Sigmoid colon (tissue), 7 donors: Measurements from ENCODE around the gene CDK4. TPM values are rescaled to one million over a fixed set of nuclear protein-coding genes. Genes with fewer than 3 reads are reported as not detected.
"Not testable (repeated sequence)": the region's sequence is repeated elsewhere in the genome, so short reads cannot be mapped to it uniquely, and the experiment has no call there.

Source experiments
- DNase-seq: peaks from one replicate; pipeline ENCODE4 v3.0.0-alpha.2; 2019
- H3K27ac ChIP-seq, 4 donors: fragments of 200-600 bp; sonication (generic); one replicate each; pipeline ENCODE4 v1.5.1; 2016 to 2019; ENCODE audit warnings: mild to moderate bottlenecking in 1 of 4
- H3K27me3 ChIP-seq, 3 donors: fragments of 200-600 bp; sonication (generic); one replicate each; pipeline ENCODE4 v1.5.1; 2019; ENCODE audit warnings: mild to moderate bottlenecking in 1 of 3
- H3K36me3 ChIP-seq, 4 donors: fragments of 200-600 bp; sonication (generic); one replicate each; pipeline ENCODE4 v1.5.1; 2016 to 2019
- H3K4me1 ChIP-seq, 4 donors: fragments of 200-600 bp; sonication (generic); one replicate each; pipeline ENCODE4 v1.5.1; 2017 to 2019
- H3K4me3 ChIP-seq, 4 donors: fragments of 200-600 bp; sonication (generic); one replicate each; pipeline ENCODE4 v1.5.1; 2017 to 2019; ENCODE audit warnings: mild to moderate bottlenecking in 2 of 4, moderate library complexity in 1 of 4
- H3K9me3 ChIP-seq, 4 donors: fragments of 200-600 bp in 3 of 4; sonication (generic) in 3 of 4; one replicate each; pipeline versions ENCODE4 v1.5.1 to v1.6.1; 2013 to 2019
- EP300 ChIP-seq, 4 donors: sonication (generic); formaldehyde crosslinking; IDR thresholded peaks; one replicate each; pipeline ENCODE4 v1.6.1; 2017; ENCODE audit warnings: antibody characterized with exemption in 4 of 4
- POLR2A ChIP-seq, 2 donors: fragments of 450-650 bp; IDR thresholded peaks; one replicate each; pipeline ENCODE4 v1.6.1; 2016; ENCODE audit warnings: antibody characterized with exemption in 2 of 2, mild to moderate bottlenecking in 2 of 2, moderate library complexity in 2 of 2
- POLR2AphosphoS5 ChIP-seq, 4 donors: sonication (generic); formaldehyde crosslinking; IDR thresholded peaks; one replicate each; pipeline ENCODE4 v1.6.1; 2017; ENCODE audit warnings: antibody characterized with exemption in 4 of 4
- WGBS, 2 donors: extraction: QIAGEN DNeasy Blood & Tissue Kit; methylation state at CpG; one replicate each; pipeline ENCODE4 v1.1.7; 2013; 5-methylcytosine and 5-hydroxymethylcytosine counted together
- intact Hi-C: fragments of 100-400 bp; cut with DNase I; formaldehyde crosslinking; loops from one replicate; pipeline ENCODE4 v1.15.1; 2023
- polyA plus RNA-seq, 3 donors: library from polyadenylated mRNA; stranded (reverse); fragments of 200-250 nt; gene quantifications; one replicate each; pipeline ENCODE4 v1.2.3, GENCODE V29; 2013
- total RNA-seq, 4 donors: library from RNA; depleted of rRNA; stranded (reverse); fragments of >200 nt; gene quantifications; one replicate each; pipeline ENCODE4 v1.1.0, GENCODE V29; 2016
- TF ChIP-seq, protein P1 (sequence below), 4 experiments: fragments of 450-650 bp in 3 of 4; fragments of 200-600 bp in 1 of 4; IDR thresholded peaks; one replicate each; pipeline ENCODE4 v1.5.1; 2016 to 2019; ENCODE audit warnings: antibody characterized with exemption in 4 of 4, mild to moderate bottlenecking in 3 of 4, moderate library complexity in 2 of 4
- donor health status: healthy with polysubstance abuse.
- donor health status: Bipolar disorder and iron deficiency.
- donor health status: healthy.

Gene CDK4
- total and polyA plus RNA-seq, 7 donors: 34.9 to 108 (median 80.8) TPM

- TF ChIP-seq, protein P1, sequence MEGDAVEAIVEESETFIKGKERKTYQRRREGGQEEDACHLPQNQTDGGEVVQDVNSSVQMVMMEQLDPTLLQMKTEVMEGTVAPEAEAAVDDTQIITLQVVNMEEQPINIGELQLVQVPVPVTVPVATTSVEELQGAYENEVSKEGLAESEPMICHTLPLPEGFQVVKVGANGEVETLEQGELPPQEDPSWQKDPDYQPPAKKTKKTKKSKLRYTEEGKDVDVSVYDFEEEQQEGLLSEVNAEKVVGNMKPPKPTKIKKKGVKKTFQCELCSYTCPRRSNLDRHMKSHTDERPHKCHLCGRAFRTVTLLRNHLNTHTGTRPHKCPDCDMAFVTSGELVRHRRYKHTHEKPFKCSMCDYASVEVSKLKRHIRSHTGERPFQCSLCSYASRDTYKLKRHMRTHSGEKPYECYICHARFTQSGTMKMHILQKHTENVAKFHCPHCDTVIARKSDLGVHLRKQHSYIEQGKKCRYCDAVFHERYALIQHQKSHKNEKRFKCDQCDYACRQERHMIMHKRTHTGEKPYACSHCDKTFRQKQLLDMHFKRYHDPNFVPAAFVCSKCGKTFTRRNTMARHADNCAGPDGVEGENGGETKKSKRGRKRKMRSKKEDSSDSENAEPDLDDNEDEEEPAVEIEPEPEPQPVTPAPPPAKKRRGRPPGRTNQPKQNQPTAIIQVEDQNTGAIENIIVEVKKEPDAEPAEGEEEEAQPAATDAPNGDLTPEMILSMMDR (IDR thresholded peaks at IDR 0.05): no peak
- no peak for TF ChIP-seq EP300 (IDR thresholded peaks at IDR 0.05)
- no peak for TF ChIP-seq POLR2A (IDR thresholded peaks at IDR 0.05)
- no peak for TF ChIP-seq POLR2AphosphoS5 (IDR thresholded peaks at IDR 0.05)
- DNase-seq: no peak
- no peaks in the 10 kb centered on the region for H3K9me3 ChIP-seq
- H3K4me1 ChIP-seq: peaks cover 0 to 21% (median 17%) of the 10 kb centered on the region in 4 donors
- H3K27me3 ChIP-seq: peaks cover 0 to 41% (median 22%) of the 10 kb centered on the region in 3 donors
- H3K27ac ChIP-seq: no peak overlapping the region
- H3K4me3 ChIP-seq: no peak overlapping the region
- intact Hi-C loops: no loop called here
- WGBS, 2 donors: 56 to 76% methylated on average over 2 of the region's 2 CpGs
- H3K36me3 ChIP-seq: peaks cover 9 to 37% (median 22%) of the 10 kb centered on the region in 4 donors
These were observed 28.5 kb downstream of the CDK4 start for GRCh38 chr12:57723630-57723962.

- no peak for DNase-seq
- H3K27me3 ChIP-seq: peaks cover 0 to 38% (median 21%) of the 10 kb centered on the region in 3 donors
- H3K4me1 ChIP-seq: peaks cover 0 to 21% (median 17%) of the 10 kb centered on the region in 4 donors
- 53 to 70% methylated on average over 11 of the region's 11 CpGs for WGBS, 2 donors
- intact Hi-C loops: no loop called here
- no peak overlapping the region for H3K27ac ChIP-seq
- H3K36me3 ChIP-seq: peaks cover 15 to 44% (median 29%) of the 10 kb centered on the region in 4 donors
- H3K4me3 ChIP-seq: no peak overlapping the region
- no peak for TF ChIP-seq EP300 (IDR thresholded peaks at IDR 0.05)
- TF ChIP-seq, protein P1 (IDR thresholded peaks at IDR 0.05): no peak
- TF ChIP-seq POLR2AphosphoS5 (IDR thresholded peaks at IDR 0.05): no peak
- no peak for TF ChIP-seq POLR2A (IDR thresholded peaks at IDR 0.05)
- H3K9me3 ChIP-seq: no peaks in the 10 kb centered on the region
These were observed 29.1 kb downstream of the CDK4 start for GRCh38 chr12:57722716-57723629.

- Histone ChIP-seq H3K27me3 (peaks cover 0 to 28% (median 11%) of the 10 kb centered on the region in 3 donors), H3K36me3 (peaks cover 16 to 53% (median 37%) of the 10 kb centered on the region in 4 donors), H3K4me1 (peaks cover 0 to 15% (median 12%) of the 10 kb centered on the region in 4 donors)
- intact Hi-C loops, H3K27ac ChIP-seq, H3K9me3 ChIP-seq, H3K4me3 ChIP-seq, DNase-seq: not testable (repeated sequence)
- 96% methylated on average over 16 of the region's 16 CpGs for WGBS, 2 donors
These were observed 30.1 kb downstream of the CDK4 start for GRCh38 chr12:57721846-57722608.

DNA sequence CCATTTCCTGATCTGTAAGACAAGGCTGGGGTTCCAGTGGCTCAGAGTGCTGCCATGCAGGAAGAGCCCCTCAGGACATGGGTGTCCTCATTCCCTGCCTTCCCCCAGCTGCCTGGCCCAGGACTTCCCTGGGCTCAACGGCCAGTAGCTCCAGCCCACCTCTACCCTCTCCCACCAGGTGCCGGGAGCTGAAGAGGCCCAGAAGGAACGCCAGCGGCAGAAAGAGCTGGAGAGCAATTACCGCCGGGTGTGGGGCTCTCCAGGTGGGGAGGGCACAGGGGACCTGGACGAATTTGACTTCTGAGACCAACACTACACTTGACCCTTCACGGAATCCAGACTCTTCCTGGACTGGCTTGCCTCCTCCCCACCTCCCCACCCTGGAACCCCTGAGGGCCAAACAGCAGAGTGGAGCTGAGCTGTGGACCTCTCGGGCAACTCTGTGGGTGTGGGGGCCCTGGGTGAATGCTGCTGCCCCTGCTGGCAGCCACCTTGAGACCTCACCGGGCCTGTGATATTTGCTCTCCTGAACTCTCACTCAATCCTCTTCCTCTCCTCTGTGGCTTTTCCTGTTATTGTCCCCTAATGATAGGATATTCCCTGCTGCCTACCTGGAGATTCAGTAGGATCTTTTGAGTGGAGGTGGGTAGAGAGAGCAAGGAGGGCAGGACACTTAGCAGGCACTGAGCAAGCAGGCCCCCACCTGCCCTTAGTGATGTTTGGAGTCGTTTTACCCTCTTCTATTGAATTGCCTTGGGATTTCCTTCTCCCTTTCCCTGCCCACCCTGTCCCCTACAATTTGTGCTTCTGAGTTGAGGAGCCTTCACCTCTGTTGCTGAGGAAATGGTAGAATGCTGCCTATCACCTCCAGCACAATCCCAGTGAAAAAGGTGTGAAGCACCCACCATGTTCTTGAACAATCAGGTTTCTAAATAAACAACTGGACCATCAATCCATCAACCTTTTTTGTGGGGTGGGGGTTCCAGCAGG lies 31.2 kb downstream of the CDK4 start:
- H3K27me3 ChIP-seq: peaks cover 0 to 17% (median 7%) of the 10 kb centered on the region in 3 donors
- H3K4me1 ChIP-seq: peaks cover 0 to 3% (median 2%) of the 10 kb centered on the region in 4 donors
- no peak for DNase-seq
- no peak overlapping the region for H3K4me3 ChIP-seq
- intact Hi-C loops: no loop called here
- H3K9me3 ChIP-seq: no peaks in the 10 kb centered on the region
- no peak overlapping the region for H3K27ac ChIP-seq
- 88 to 92% methylated on average over 11 of the region's 11 CpGs for WGBS, 2 donors
- TF ChIP-seq EP300 (IDR thresholded peaks at IDR 0.05): no peak
- no peak for TF ChIP-seq POLR2AphosphoS5 (IDR thresholded peaks at IDR 0.05)
- TF ChIP-seq, protein P1 (IDR thresholded peaks at IDR 0.05): no peak
- TF ChIP-seq POLR2A (IDR thresholded peaks at IDR 0.05): no peak
- peaks cover 26 to 64% (median 48%) of the 10 kb centered on the region in 4 donors for H3K36me3 ChIP-seq
